ENCODE data around the gene ELOVL2.

DNA sequence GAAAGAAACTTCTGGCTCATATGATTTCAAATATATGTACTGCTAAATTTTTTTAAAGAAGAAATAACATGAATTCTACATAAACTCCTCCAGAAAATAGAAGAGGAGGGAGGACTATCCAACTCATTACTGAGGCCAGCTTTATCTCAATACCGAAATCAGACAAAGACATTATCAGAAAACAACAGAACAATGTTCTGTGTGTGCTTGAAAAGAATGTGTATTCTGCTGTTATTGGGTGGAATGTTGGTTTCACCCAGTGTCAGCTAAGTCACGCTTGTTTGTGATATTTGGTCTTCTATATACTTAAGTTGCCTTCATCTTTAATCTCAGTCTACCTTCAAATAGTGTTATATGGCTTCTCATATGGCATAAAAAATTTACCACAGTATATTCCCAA lies 18.6 kb upstream of the ELOVL2 start:
- TF ChIP-seq, protein P1, sequence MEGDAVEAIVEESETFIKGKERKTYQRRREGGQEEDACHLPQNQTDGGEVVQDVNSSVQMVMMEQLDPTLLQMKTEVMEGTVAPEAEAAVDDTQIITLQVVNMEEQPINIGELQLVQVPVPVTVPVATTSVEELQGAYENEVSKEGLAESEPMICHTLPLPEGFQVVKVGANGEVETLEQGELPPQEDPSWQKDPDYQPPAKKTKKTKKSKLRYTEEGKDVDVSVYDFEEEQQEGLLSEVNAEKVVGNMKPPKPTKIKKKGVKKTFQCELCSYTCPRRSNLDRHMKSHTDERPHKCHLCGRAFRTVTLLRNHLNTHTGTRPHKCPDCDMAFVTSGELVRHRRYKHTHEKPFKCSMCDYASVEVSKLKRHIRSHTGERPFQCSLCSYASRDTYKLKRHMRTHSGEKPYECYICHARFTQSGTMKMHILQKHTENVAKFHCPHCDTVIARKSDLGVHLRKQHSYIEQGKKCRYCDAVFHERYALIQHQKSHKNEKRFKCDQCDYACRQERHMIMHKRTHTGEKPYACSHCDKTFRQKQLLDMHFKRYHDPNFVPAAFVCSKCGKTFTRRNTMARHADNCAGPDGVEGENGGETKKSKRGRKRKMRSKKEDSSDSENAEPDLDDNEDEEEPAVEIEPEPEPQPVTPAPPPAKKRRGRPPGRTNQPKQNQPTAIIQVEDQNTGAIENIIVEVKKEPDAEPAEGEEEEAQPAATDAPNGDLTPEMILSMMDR (IDR thresholded peaks at IDR 0.05; ENCODE audit: poor library complexity): no peak
- no peak for TF ChIP-seq EZH2 (IDR thresholded peaks at IDR 0.05; ENCODE audit: borderline replicate concordance)

Measured in hepatocyte (in vitro differentiated cells).